AG04450 (cell line): Measurements from ENCODE around the gene GIPC2. TPM values are rescaled to one million over a fixed set of nuclear protein-coding genes. Genes with fewer than 3 reads are reported as not detected.

Source experiments
- CTCF ChIA-PET: fragments of 300-600, 350-600 bp; formaldehyde crosslinking; extraction: SDS; loops from one replicate; lab custom pipeline; 2022; ENCODE audit warnings: antibody characterized with exemption, inconsistent platforms; lab: Charles Lee
- POLR2A ChIA-PET: fragments of 350-600 bp; formaldehyde crosslinking; extraction: SDS; loops from one replicate; lab custom pipeline; 2021; ENCODE audit warnings: antibody characterized with exemption, inconsistent platforms; lab: Yijun Ruan, JAX
- DNase-seq: peaks from one replicate; pipeline ENCODE4 v3.0.0-alpha.2; 2011; ENCODE audit warnings: low read depth, low spot score
- H3K27ac ChIP-seq: one replicate; pipeline ENCODE4 v1.5.1; 2012; ENCODE audit warnings: low read depth, low read length, control low read depth
- H3K27me3 ChIP-seq: one replicate; pipeline ENCODE4 v1.6.0; 2012; ENCODE audit warnings: low read length; ENCODE audit not compliant: control insufficient read depth, insufficient read depth
- H3K4me3 ChIP-seq: 2 replicates; pipeline ENCODE4 v1.5.1; 2011; ENCODE audit warnings: mild to moderate bottlenecking, low read depth, low read length, control low read depth
- H3K9me3 ChIP-seq: 2 replicates; pipeline ENCODE4 v1.5.1; 2012; ENCODE audit warnings: low read length; ENCODE audit not compliant: control insufficient read depth, insufficient read depth
- polyA plus RNA-seq: library from polyadenylated mRNA; depleted of rRNA; stranded (reverse); fragments of >200 nt; gene quantifications from 2 replicates; pipeline ENCODE4 v1.2.3, GENCODE V29; 2011
- TF ChIP-seq, protein P1 (sequence below): IDR thresholded peaks from 2 replicates; pipeline ENCODE4 v1.5.1; 2011; ENCODE audit warnings: low read depth, low read length, control low read depth, inconsistent platforms

GIPC2 gene
- polyA plus RNA-seq, 1 experiment = 0.09 TPM

DNA sequence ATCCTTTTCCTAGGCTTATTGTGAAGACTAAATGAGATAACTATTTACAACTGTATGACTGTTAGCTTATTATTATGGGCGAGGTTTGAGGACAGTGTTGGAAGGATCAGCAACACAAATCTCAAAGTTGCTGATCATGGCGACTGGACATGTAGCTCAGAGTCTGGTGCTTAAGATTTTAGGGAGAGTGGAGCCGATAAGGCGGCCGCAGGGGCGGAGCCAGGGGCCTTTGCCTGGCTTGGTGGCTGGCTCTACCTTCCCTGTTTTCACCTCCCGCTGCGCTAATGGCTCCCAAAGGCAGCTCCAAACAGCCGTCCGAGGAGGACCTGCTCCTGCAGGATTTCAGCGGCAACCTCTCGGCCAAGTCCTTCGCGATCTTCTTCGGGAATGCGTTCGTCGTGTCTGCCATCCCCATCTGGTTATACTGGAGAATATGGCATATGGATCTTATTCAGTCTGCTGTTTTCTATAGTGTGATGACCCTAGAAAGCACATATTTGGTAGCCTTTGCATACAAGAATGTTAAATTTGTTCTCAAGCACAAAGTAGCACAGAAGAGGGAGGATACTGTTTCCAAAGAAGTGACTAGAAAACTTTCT, 45.5 kb downstream of the GIPC2 start:
- no peak for DNase-seq
- POLR2A ChIA-PET = no interaction called here
- CTCF ChIA-PET = interaction anchor here (1.0 kb wide), 2 partner anchors 23 to 86 kb away, joined by 3 read pairs; no protein-coding TSS in a partner anchor
- no peak overlapping the region for H3K27ac ChIP-seq
- H3K4me3 ChIP-seq = no peak overlapping the region
- TF ChIP-seq, protein P1, sequence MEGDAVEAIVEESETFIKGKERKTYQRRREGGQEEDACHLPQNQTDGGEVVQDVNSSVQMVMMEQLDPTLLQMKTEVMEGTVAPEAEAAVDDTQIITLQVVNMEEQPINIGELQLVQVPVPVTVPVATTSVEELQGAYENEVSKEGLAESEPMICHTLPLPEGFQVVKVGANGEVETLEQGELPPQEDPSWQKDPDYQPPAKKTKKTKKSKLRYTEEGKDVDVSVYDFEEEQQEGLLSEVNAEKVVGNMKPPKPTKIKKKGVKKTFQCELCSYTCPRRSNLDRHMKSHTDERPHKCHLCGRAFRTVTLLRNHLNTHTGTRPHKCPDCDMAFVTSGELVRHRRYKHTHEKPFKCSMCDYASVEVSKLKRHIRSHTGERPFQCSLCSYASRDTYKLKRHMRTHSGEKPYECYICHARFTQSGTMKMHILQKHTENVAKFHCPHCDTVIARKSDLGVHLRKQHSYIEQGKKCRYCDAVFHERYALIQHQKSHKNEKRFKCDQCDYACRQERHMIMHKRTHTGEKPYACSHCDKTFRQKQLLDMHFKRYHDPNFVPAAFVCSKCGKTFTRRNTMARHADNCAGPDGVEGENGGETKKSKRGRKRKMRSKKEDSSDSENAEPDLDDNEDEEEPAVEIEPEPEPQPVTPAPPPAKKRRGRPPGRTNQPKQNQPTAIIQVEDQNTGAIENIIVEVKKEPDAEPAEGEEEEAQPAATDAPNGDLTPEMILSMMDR = no peak
- peaks cover 3% of the 10 kb centered on the region; the same call in 1 of the 2 replicates for H3K9me3 ChIP-seq
- H3K27me3 ChIP-seq = no peaks in the 10 kb centered on the region

DNA sequence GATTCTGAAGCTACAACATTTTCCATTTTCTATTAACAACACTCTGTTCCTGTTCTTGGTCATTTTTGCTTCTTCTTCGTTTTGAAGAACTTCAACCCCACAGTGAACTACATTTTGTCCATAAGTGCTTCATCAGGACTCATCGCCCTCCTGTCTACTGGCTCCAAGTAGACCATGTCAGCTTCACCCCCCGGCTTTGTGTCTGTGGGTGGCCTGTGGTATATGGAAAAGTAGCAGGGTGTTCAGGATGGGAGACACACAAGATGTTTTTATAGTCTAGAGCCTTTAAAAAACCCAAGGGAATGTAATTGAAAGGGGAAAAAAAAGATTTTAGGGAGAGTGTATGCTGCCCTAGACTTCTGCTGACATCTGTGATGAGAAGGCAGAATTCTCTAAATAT, 46.1 kb downstream of the GIPC2 start:
- no peak overlapping the region for H3K27ac ChIP-seq
- no peak for DNase-seq
- ChIA-PET CTCF (no interaction called here), POLR2A (no interaction called here)
- TF ChIP-seq, protein P1 = no peak
- H3K4me3 ChIP-seq = no peak overlapping the region
- H3K9me3 ChIP-seq = peaks cover 3% of the 10 kb centered on the region; the same call in 1 of the 2 replicates
- no peaks in the 10 kb centered on the region for H3K27me3 ChIP-seq

DNA sequence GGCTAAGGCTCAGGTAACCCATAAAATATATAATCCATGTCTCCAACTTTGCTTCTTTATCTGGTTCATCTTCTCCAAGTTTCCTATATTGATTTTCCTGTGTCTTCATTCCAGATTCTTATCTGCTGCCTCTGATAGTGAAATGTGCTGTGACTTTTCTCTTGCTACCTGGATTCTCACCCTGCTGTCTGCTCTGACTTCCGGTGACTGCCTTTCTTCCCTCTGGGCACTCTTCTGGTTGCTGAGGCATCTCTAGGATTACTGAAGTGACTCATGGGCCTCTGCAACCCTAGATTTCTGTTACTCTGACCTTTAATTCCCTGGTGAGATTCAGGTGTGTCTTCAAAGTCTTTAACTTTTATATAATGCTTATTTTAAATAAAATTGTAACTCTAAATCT, 46.9 kb downstream of the GIPC2 start:
- peaks cover 3% of the 10 kb centered on the region; the same call in 1 of the 2 replicates for H3K9me3 ChIP-seq
- DNase-seq = no peak
- no peak overlapping the region for H3K27ac ChIP-seq
- ChIA-PET POLR2A (no interaction called here), CTCF (interaction anchor here (0.6 kb wide), 1 partner anchor 72 kb away, joined by 3 read pairs; no protein-coding TSS in a partner anchor)
- TF ChIP-seq, protein P1 = no peak
- H3K4me3 ChIP-seq = no peak overlapping the region
- H3K27me3 ChIP-seq = no peaks in the 10 kb centered on the region

DNA sequence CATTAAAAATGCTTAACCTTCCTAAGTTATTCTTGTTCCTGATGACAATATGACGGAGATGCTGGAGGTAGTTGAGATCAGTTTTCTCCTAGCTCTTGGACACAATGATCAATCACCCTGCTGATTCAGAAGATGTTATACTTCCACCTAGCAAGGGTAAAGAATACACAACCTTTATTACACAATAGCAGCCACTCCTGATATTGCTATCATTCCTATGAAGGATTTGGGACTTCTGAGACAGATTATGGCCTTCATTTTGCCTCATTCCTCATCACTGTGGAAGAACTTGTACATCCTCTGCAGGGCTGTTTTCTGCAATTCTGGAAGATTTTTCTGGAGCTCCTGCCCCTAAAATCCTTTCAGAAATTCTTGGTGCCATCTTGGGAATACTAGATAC, 47.8 kb downstream of the GIPC2 start:
- no peak overlapping the region for H3K27ac ChIP-seq
- no peak overlapping the region for H3K4me3 ChIP-seq
- H3K9me3 ChIP-seq = peaks cover 3% of the 10 kb centered on the region; the same call in 1 of the 2 replicates
- CTCF ChIA-PET = no interaction called here
- POLR2A ChIA-PET = no interaction called here
- TF ChIP-seq, protein P1 = no peak
- H3K27me3 ChIP-seq = no peaks in the 10 kb centered on the region
- DNase-seq = no peak

DNA sequence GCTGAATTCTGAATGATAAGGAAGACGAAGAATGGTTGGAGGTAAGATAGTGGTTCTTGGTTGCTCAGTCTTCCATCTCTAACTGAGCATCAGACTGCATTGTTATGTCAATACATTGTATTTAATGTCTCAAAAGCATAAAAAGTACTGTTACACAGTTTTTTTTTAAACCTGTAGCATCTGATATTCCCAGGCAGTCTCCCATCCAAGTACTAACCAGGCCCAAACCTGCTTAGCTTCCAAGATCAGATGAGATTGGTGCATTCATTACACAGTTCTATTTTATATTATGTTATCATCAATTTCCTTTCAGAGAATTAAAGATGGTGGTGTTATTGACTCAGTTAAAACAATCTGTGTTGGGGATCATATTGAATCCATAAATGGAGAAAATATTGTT, 48.9 kb downstream of the GIPC2 start:
- CTCF ChIA-PET = no interaction called here
- peaks cover 3% of the 10 kb centered on the region; the same call in 1 of the 2 replicates for H3K9me3 ChIP-seq
- POLR2A ChIA-PET = no interaction called here
- no peak overlapping the region for H3K4me3 ChIP-seq
- no peaks in the 10 kb centered on the region for H3K27me3 ChIP-seq
- no peak for DNase-seq
- H3K27ac ChIP-seq = no peak overlapping the region
- TF ChIP-seq, protein P1 = no peak
